HAP-1 (cell line): ENCODE data around the gene SLC22A16.
A peak's percentile ranks its signal among the peaks of the same experiment; 100 is the strongest.
"Not testable (repeated sequence)": the region's sequence is repeated elsewhere in the genome, so short reads cannot be mapped to it uniquely, and the experiment has no call there.

Source experiments
- DNase-seq, 2 experiments: peaks; one replicate each; pipeline ENCODE4 v3.0.0-alpha.2; 2016 to 2020; ENCODE audit warnings: low spot score in 2 of 2
- H3K27me3 ChIP-seq: fragments of 250-450 bp; sonication (Bioruptor Pico); 2 replicates; pipeline ENCODE4 v1.5.1; 2020; ENCODE audit warnings: low read depth, mild to moderate bottlenecking, moderate library complexity
- H3K36me3 ChIP-seq: fragments of 250-450 bp; sonication (Bioruptor Pico); replicated peaks from 2 replicates; pipeline ENCODE4 v1.5.1; 2020; ENCODE audit warnings: mild to moderate bottlenecking
- H3K4me1 ChIP-seq: fragments of 250-450 bp; sonication (Bioruptor Pico); 2 replicates; pipeline ENCODE4 v1.5.1; 2020; ENCODE audit warnings: mild to moderate bottlenecking
- H3K4me3 ChIP-seq: fragments of 250-450 bp; sonication (Bioruptor Pico); 2 replicates; pipeline ENCODE4 v1.5.1; 2020; ENCODE audit warnings: mild to moderate bottlenecking, moderate library complexity
- H3K9me3 ChIP-seq: fragments of 250-450 bp; sonication (Bioruptor Pico); 2 replicates; pipeline ENCODE4 v1.5.1; 2020; ENCODE audit warnings: mild to moderate bottlenecking, moderate library complexity
- in situ Hi-C: fragments of 300-500 bp; cut with MboI; formaldehyde crosslinking; loops from 3 replicates; pipeline ENCODE4 v1.14.3; 2020; ENCODE audit warnings: low sequenced_read_pairs, inconsistent platforms, mixed read lengths

The SLC22A16 gene

DNA sequence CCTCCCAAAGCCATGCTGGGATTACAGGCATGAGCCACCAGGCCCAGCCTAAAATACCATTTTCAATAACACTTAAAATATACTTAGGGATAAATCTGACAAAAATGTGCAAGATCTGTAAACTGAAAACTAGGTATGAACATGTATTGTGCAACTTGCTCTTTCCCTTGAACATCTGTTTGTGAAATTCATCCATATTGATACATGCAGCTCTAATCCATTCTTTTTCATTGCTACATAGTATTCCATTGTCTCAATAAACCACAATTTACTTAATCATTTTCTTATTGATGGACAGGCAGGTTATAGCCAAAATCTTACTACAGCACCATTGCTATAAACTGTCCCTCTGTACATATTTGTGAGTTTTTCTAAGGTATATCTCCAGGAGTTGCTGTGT lies 4.7 kb upstream of the SLC22A16 start:
- in situ Hi-C loops: no loop called here
- H3K4me1 ChIP-seq: no peaks in the 10 kb centered on the region
- no peak for DNase-seq
- H3K27me3 ChIP-seq: no peaks in the 10 kb centered on the region
- no peaks in the 10 kb centered on the region for H3K36me3 ChIP-seq
- H3K9me3 ChIP-seq: no peaks in the 10 kb centered on the region
- no peak overlapping the region for H3K4me3 ChIP-seq

DNA sequence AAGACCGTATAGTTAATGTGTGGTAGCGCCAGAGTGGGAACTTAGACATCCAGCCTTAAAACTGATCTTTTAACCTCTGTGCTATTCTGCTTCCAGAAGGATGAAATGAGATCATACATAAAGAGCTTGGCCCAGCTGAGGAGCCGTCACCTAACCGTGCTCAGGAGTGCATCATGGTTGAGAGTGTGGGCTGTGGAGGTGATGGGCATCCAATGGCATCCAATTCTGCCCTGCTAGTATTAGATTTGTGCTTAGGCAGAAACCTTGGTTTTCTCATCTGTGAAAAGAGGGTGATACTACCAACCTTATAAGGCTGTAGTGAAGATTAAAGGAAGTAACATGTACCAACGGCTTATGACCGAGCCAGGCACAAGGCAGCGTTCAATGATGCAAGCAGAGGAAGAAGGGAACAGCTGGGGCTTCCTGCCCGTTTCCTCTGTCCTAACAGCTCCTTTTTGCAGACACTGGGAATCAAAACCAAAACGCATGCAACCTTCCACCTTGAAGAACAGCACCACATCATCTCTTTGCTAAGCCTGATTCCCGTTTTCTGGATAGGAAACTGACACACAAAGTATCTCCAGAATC lies 1.3 kb downstream of the SLC22A16 start:
- in situ Hi-C loops: no loop called here
- no peak overlapping the region for H3K4me3 ChIP-seq
- no peak for DNase-seq
- H3K9me3 ChIP-seq: no peaks in the 10 kb centered on the region
- H3K4me1 ChIP-seq: no peaks in the 10 kb centered on the region
- H3K27me3 ChIP-seq: no peaks in the 10 kb centered on the region
- H3K36me3 ChIP-seq: no peaks in the 10 kb centered on the region; the same call in 1 of the 2 replicates

DNA sequence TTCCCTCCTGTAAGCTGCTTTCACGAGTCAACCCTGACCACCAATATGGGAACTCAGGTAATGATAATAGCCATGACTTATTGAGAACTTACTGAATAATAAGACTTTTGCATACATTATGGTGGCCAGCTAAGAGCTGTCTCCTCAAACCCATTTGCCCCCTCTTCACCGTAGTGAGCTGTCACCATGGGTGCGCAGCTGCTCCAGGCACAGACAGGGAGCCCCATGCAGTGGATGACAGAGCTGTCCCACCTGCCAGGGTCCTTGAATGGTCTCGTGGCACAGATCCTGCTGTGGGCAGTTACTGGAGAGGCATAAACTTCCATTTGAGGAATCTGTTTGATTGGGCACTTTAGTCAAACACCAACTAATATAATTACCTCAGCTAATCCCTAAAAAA lies 1.9 kb downstream of the SLC22A16 start:
- in situ Hi-C loops: no loop called here
- no peaks in the 10 kb centered on the region for H3K27me3 ChIP-seq
- DNase-seq: no peak
- H3K4me1 ChIP-seq: no peaks in the 10 kb centered on the region
- H3K36me3 ChIP-seq: no peaks in the 10 kb centered on the region; the same call in 1 of the 2 replicates
- no peaks in the 10 kb centered on the region for H3K9me3 ChIP-seq
- H3K4me3 ChIP-seq: no peak overlapping the region

DNA sequence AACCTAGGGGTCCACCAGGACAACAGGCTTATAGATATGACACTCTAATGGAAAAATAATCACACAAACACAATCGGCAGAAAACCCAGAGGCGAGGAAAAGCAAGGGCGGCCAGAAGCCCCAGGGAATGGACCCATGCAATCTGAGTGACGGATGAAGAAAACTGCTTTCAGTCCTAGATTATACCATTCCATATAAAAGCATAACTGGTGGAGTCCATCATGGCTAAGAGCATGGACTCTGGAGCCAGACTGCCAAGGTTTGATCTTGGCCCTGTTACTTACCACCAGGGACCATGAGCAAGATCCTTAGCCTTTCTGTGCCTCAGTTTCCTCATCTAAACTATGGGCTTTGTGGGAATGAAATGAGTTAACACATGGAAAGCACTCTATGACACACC lies 3.7 kb downstream of the SLC22A16 start:
- Histone ChIP-seq H3K36me3 (no peaks in the 10 kb centered on the region; the same call in 1 of the 2 replicates), H3K27me3 (no peaks in the 10 kb centered on the region), H3K9me3 (no peaks in the 10 kb centered on the region), H3K4me1 (no peaks in the 10 kb centered on the region), H3K4me3 (no peak overlapping the region)
- DNase-seq: no peak
- in situ Hi-C loops: no loop called here

DNA sequence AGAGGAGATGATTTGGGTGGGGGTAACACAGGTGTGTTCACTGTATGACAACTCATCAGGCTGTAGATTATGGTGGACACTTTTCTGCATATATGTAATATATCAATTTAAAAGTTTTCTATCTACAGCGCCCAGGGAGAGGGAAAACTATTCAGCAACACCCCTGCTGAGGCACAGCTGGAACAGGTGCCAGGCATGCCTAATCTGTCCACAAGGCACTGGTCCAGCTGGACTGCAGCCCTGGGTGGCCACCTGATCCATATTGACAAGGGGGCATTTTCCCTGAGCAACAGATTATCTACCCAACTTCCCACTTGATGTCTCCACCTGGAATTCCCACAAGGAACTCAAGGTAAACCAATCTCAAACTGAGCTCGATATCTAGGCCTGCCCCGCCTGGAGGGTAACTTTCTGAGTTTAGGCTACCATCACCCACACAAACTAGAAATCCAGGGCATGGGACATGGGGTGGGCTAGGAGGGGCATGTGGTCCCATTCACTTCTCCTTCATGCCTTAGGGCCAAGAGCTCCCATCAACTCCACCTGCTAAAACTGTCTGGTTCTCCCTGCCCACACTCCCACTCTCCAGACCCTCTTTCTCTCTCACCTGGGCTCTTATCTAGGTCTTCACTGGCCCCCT lies 4.6 kb downstream of the SLC22A16 start:
- in situ Hi-C loops: no loop called here
- Histone ChIP-seq H3K4me1 (no peaks in the 10 kb centered on the region), H3K4me3 (no peak overlapping the region), H3K27me3 (peaks cover 2% of the 10 kb centered on the region; the same call in 1 of the 2 replicates), H3K9me3 (no peaks in the 10 kb centered on the region), H3K36me3 (no peaks in the 10 kb centered on the region; the same call in 1 of the 2 replicates)
- DNase-seq: no peak

DNA sequence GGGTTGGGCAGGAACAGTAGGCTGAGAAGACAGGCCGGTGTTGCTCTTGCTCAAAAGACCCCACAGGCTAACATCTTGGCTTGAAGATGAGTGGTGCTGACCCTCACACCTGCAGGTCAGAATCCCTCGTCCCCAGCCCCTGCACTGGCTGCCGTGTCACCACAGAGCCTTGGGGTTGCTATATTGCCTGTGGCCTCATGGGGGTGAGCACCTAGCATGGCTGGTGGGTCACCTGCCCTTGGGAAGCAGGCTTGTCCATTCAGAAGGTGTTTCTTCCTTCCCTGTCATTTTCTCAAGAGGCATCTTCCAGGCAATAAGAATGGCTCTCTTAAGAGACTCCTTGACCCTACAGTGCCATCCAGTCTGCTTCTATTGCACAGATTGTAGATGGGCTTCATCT lies 7.7 kb downstream of the SLC22A16 start:
- DNase-seq: no peak
- H3K9me3 ChIP-seq: no peaks in the 10 kb centered on the region
- H3K27me3 ChIP-seq: peaks cover 4% of the 10 kb centered on the region; the same call in 1 of the 2 replicates
- no peaks in the 10 kb centered on the region for H3K4me1 ChIP-seq
- H3K36me3 ChIP-seq: no peaks in the 10 kb centered on the region
- in situ Hi-C loops: no loop called here
- H3K4me3 ChIP-seq: no peak overlapping the region

DNA sequence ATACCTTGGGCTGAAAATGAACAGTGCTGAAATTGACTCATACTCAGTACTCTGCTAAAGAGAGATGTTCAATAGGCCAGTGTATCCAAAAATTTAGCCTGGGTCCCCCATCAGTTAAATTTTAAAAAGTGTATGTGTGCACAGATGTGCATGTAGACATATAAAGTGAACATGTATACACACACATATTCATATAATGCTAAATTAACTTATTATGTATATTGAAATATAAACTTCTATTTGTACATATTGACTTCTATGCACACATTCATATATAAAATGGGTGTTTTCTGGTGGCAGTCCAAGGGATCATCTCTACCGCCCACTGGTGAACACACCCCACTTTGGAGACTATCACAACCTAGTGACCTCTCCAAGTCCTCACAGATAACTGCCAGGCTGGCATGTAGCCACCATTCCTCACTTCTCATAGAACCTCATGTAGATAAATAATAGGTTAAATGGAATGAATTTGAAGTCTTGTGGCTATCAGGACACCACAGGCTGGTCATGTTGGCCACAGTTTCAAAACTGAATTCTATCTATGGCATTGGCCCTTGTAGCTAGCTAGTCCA lies 8.8 kb downstream of the SLC22A16 start:
- Histone ChIP-seq H3K27me3 (peaks cover 4% of the 10 kb centered on the region; the same call in 1 of the 2 replicates), H3K9me3 (no peaks in the 10 kb centered on the region), H3K4me1 (no peaks in the 10 kb centered on the region), H3K36me3 (no peaks in the 10 kb centered on the region), H3K4me3 (no peak overlapping the region)
- in situ Hi-C loops: no loop called here
- no peak for DNase-seq

DNA sequence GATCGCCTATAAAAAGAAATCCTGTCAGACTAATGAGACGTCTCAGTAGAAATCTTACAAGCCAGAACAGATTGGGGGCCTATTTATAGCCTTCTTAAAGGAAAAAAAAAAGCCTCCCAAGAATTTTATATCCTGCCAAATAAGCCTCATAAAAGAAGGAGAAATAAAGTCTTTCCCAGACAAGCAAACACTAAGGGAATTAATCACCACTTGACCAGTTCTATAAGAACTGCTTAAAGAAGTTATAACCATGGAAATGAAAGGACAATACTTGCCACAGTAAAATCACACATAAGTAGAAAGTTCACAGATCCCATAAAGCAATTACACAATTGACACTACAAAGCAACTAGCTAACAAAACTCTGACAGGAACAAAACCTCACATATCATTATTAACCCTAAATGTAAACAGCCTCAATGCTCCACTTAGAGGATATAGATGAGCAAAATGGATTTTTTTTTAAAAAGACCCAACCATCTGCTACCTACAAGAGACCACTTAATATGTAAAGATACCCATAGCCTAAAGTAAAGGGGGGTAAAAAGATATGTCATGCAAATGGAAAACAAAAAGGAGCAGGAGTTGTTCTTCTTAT lies 13.4 kb downstream of the SLC22A16 start:
- DNase-seq: peak in 1 of 2 experiments; percentile 3
- in situ Hi-C loops: no loop called here
- Histone ChIP-seq H3K27me3 (peaks cover 4% of the 10 kb centered on the region; the same call in 1 of the 2 replicates), H3K4me3 (no peak overlapping the region), H3K9me3 (no peaks in the 10 kb centered on the region), H3K4me1 (no peaks in the 10 kb centered on the region), H3K36me3 (no peaks in the 10 kb centered on the region)

DNA sequence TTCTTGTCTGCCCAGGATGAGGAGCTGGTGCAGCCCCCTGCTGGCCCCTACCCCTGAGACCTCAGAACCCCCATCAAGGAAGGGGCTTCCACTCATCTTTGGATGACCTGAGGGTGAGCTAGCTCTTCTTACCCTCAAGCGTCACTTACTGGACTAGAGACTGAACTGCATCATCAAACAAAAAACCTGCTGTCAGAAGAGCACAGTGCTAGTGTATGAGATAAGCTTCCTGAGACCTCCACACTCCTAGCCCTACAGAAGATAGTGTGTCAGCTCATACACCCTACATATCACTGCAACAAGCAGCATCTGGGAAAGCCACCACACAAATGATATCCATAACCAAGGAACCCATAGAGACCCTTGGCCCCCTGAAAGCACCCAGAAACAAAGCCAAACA lies 15.0 kb downstream of the SLC22A16 start:
- Histone ChIP-seq H3K27me3 (no peaks in the 10 kb centered on the region), H3K36me3 (no peaks in the 10 kb centered on the region), H3K9me3 (no peaks in the 10 kb centered on the region), H3K4me1 (no peaks in the 10 kb centered on the region), H3K4me3 (no peak overlapping the region)
- in situ Hi-C loops: no loop called here
- no peak for DNase-seq

DNA sequence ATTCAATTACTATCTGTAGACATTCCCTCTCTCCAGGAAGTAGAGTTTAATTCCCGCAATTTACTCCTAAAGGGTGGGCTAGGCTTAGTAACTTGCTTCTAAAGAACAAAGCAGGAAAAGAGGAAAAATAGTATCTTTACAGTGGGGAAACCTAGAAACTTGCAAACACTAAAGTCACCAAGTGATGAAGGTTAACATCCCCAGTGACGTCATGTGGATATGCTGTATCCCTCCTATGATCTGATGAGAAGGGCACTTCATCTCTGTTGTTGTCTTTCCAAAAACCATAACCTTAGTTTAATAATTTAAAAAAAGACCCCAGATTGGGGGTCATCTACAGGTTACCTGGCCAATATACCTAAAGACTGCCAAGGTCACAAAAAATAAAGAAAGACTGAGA lies 17.3 kb downstream of the SLC22A16 start:
- H3K4me3 ChIP-seq: no peak overlapping the region
- in situ Hi-C loops: no loop called here
- no peaks in the 10 kb centered on the region for H3K27me3 ChIP-seq
- no peak for DNase-seq
- no peaks in the 10 kb centered on the region for H3K36me3 ChIP-seq
- peaks cover 5% of the 10 kb centered on the region; the same call in 1 of the 2 replicates for H3K4me1 ChIP-seq
- no peaks in the 10 kb centered on the region for H3K9me3 ChIP-seq

DNA sequence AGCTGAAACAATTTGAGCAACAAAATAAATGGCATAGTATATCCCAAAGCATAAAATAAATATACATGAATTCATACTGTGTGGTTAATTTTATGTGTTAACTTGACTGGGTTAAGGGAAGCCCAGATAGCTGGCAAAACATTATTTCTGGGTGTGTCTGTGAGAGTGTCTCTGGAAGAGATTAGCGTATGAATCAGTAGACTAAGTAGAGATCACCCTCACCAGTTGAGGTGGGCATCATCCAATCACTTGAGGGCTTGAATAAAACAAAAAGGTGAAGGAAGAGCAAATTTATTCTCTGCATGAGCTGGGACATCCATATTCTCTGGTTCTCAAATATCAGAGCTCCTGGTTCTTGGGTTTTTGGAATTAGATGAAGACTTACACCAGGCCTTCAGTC lies 17.9 kb downstream of the SLC22A16 start:
- H3K4me3 ChIP-seq: no peak overlapping the region
- H3K27me3 ChIP-seq: no peaks in the 10 kb centered on the region
- in situ Hi-C loops: no loop called here
- DNase-seq: no peak
- H3K36me3 ChIP-seq: no peaks in the 10 kb centered on the region
- peaks cover 5% of the 10 kb centered on the region; the same call in 1 of the 2 replicates for H3K4me1 ChIP-seq
- no peaks in the 10 kb centered on the region for H3K9me3 ChIP-seq

DNA sequence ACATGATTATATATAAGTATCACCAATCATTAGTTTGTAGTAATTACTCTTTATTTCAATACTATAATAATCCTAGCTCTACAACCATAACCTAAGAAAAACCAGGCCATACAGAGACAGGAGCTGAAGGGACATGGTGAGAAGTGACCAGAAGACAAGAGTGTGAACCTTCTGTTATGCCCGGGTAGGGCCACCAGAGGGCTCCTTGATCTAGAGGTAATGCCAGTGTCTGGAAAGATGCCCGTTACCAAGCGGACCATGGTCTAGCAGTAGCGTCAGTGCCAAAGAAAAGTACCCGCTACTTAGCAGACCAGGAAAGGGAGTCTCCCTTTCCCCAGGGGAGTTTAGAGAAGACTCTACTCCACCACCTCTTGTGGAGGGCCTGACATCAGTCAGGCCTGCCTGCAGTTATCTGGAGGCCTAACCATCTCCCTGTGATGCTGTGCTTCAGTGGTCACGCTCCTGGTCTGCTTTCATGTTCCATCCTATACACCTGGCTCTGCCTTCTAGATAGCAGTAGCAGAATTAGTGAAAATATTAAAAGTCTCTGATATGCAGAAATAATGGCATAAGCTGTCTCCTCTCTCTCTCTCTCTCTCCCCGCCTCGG lies 18.7 kb downstream of the SLC22A16 start:
- H3K4me1 ChIP-seq, H3K9me3 ChIP-seq, H3K36me3 ChIP-seq, H3K4me3 ChIP-seq, H3K27me3 ChIP-seq, in situ Hi-C loops: not testable (repeated sequence)
- peak; percentile 5 to 71 for DNase-seq

DNA sequence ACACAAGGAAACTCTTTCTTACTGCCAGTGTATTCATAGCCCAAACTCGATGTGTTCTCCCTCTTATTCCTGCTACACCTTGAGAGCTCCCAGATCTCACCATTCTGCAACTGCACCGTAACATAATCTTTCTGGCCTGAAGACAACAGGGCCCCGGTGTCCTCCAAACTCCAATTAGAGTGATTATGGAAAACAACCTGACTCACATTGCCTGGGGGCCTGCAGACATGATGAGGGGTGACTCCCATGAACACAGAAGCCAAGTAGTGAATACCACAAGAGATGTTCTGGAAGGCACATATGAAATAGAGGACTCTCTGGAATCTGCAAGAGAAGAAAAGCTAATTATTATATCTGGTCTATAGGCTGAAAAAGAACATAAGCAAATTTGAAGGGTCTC lies 19.7 kb downstream of the SLC22A16 start:
- no peaks in the 10 kb centered on the region for H3K27me3 ChIP-seq
- no peaks in the 10 kb centered on the region for H3K9me3 ChIP-seq
- no peaks in the 10 kb centered on the region for H3K36me3 ChIP-seq
- H3K4me1 ChIP-seq: peaks cover 5% of the 10 kb centered on the region; the same call in 1 of the 2 replicates
- H3K4me3 ChIP-seq: no peak overlapping the region
- in situ Hi-C loops: no loop called here
- DNase-seq: no peak

DNA sequence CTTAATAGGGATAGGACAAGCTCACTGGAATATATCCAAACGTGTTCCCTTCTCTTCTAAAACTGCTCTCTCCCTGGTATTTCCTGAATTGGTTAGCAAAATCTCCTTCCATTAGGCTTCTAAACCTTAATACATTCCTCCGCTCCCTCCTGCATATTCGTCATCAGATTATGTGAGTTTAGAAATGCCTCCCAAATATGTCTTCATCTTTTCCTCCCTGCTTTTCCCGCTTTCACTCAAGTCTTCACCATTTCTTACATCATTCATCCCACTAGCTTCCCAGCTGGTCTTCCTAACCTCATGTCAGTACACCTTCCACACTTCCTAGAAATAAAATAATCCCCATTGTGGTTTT lies 26.9 kb downstream of the SLC22A16 start:
- no peaks in the 10 kb centered on the region for H3K36me3 ChIP-seq
- no peak overlapping the region for H3K4me3 ChIP-seq
- no peaks in the 10 kb centered on the region for H3K4me1 ChIP-seq
- in situ Hi-C loops: no loop called here
- DNase-seq: no peak
- H3K27me3 ChIP-seq: no peaks in the 10 kb centered on the region; the same call in 1 of the 2 replicates
- H3K9me3 ChIP-seq: no peaks in the 10 kb centered on the region
